Activated CD8-positive, alpha-beta memory T cell treated with anti-CD3 and anti-CD28 coated beads for 48 hours (primary cell): Measurements from ENCODE around the gene KSR1.

ENCODE experiments used
- DNase-seq, 3 experiments: peaks; one replicate each; pipeline ENCODE4 v3.0.0-alpha.2; 2020; ENCODE audit warnings: low read depth in 2 of 3, low spot score in 2 of 3

Gene KSR1

GRCh38 chr17:27547301-27547683 is 91.0 kb downstream of the KSR1 start:
- no peak for DNase-seq

GRCh38 chr17:27548369-27548768 is 92.1 kb downstream of the KSR1 start:
- no peak for DNase-seq

- DNase-seq: no peak
Observed at GRCh38 chr17:27549251-27549893, 93.1 kb downstream of the KSR1 start.

- no peak for DNase-seq
Observed at GRCh38 chr17:27550291-27550930, 94.2 kb downstream of the KSR1 start.

GRCh38 chr17:27550974-27551505 is 94.8 kb downstream of the KSR1 start:
- no peak for DNase-seq

- DNase-seq: no peak
Observed at GRCh38 chr17:27551701-27552248, 95.5 kb downstream of the KSR1 start.

- DNase-seq: no peak
Observed at GRCh38 chr17:27552276-27552732, 96.1 kb downstream of the KSR1 start.

- DNase-seq: no peak
Observed at GRCh38 chr17:27553019-27553511, 96.8 kb downstream of the KSR1 start.

- DNase-seq: no peak
Observed at GRCh38 chr17:27554152-27554551, 97.9 kb downstream of the KSR1 start.

GRCh38 chr17:27554911-27555310 is 98.7 kb downstream of the KSR1 start:
- no peak for DNase-seq

GRCh38 chr17:27555339-27555738 is 99.1 kb downstream of the KSR1 start:
- no peak for DNase-seq

- DNase-seq: no peak
Observed at GRCh38 chr17:27558341-27558740, 102.1 kb downstream of the KSR1 start.

- DNase-seq: no peak
Observed at GRCh38 chr17:27558842-27559505, 102.7 kb downstream of the KSR1 start.

GRCh38 chr17:27559506-27560481 is 103.5 kb downstream of the KSR1 start:
- no peak for DNase-seq

GRCh38 chr17:27560668-27561067 is 104.4 kb downstream of the KSR1 start:
- DNase-seq: no peak

GRCh38 chr17:27562777-27563455 is 106.7 kb downstream of the KSR1 start:
- no peak for DNase-seq

GRCh38 chr17:27563532-27563931 is 107.3 kb downstream of the KSR1 start:
- DNase-seq: no peak

- DNase-seq: no peak
Observed at GRCh38 chr17:27564463-27564862, 108.2 kb downstream of the KSR1 start.

GRCh38 chr17:27565874-27566670 is 109.8 kb downstream of the KSR1 start:
- DNase-seq: peak in 2 of 3 experiments; percentile 24 to 30
